Amniotic stem cell (primary cell): Measurements from ENCODE around the gene SPHKAP.
"Not testable (repeated sequence)": the region's sequence is repeated elsewhere in the genome, so short reads cannot be mapped to it uniquely, and the experiment has no call there.

ENCODE experiments used
- DNase-seq: peaks from one replicate; lab custom pipeline; 2025; lab: John Stamatoyannopoulos, UW

Gene SPHKAP

GRCh38 chr2:228103379-228103778 is 78.1 kb downstream of the SPHKAP start:
- no peak for DNase-seq

DNA sequence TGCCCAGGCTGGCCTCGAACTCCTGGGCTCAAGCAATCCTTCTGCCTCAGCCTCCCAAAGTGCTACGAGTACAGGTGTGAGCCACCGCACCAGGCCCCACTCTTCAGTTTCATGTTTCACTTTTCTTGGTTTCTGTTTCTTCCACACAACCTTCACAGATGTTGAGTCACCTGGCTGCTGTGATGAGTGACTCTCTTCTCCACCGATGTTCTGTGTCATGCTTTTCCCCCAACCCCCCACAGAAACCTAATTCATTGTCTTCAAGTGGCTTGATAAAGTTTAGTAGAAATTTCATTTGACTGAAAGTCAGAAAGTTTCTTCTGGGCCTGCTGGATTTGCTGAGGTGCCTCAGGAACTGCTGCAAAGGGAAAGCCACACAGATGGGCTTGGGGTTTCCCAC is 78.5 kb downstream of the SPHKAP start:
- DNase-seq = no peak

GRCh38 chr2:228094377-228094921 is 87.0 kb downstream of the SPHKAP start:
- DNase-seq = no peak

DNA sequence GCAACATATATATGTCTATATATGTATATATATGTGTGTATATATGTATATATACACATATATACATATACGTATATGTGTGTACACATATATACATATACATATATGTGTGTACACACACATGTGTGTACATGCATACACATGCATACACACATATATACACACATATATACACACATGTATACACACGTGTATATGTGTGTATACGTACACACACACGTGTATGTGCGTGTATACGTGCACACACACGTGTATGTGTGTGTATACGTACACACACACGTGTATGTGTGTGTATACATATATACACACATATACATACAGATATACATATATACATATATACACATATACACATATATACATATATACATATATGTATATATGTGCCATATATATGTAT is 89.4 kb downstream of the SPHKAP start:
- no peak for DNase-seq

- no peak for DNase-seq
Observed at GRCh38 chr2:228086561-228086960, 94.9 kb downstream of the SPHKAP start.

DNA sequence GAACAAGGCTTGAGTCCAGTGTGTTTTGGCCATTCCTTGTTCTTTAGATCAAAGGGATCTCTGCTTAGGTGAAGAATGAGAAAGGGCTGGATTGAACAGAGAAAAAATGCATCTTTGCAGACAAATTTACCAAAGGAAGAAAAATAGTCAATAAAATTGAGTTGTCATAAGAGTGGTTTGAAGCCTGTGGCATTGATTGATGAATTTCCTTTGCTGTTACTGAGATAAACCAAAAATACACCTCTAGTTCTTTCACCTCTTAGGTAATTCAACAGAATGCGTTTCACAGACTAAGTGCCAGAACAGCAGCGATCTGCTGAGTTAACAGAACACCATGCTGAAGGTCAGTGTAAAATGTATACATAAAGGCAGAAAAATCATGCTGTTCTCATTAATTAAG is 96.8 kb downstream of the SPHKAP start:
- DNase-seq = no peak

DNA sequence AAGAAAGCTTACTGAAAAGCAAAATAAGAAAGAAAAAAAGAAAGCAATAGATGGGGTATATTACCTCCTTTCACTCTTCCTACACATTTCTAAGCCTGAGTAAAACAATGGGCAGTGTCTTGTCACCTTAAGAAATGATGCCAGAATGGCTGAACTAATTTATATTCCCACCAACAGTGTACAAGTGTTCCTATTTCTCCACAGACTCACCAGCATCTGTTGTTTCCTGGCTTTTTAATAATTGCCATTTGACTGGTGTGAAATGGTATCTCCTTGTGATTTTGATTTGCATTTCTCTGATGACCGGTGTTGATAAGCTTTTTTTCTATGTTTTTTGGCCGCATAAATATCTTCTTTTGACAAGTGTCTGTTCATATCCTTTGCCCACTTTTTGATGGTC is 98.4 kb downstream of the SPHKAP start:
- DNase-seq = no peak

DNA sequence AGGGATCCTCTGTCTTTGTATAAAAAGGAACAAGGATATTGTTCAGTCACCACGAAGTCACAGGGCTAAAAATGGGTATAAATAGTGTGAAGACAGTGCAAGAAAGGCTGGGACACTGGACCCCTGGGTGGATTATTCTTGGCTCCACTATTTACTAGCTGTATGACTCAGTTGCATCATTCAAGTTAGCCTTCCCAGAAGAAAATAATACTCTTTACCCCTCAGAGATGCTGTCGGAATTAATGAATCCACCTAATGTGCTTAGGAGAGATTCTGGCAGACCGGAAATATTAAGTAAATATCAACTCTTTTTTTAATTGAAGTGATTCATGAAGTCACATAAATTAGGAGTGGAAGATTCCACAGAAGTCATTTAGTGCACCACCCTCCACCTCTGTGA is 98.9 kb downstream of the SPHKAP start:
- no peak for DNase-seq

DNA sequence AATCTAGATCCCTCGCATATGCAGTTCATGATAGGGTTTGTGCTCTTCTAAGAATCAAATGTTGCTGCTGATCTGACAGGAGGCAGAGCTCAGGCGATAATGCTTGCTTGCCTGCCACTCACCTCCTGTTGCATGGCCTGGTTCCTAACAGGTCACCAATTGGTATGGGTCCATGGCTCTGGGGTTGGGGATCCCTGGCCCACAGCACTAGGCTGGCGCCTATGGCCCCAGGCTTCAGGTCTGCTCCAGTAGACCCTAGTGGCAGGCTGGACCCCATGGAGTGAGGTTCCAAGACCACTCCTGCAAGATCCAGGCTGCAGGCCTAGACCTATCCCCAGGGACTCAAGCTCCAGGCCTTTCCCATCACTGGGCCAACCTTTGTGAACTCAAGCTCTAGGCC is 102.3 kb downstream of the SPHKAP start:
- no peak for DNase-seq

GRCh38 chr2:228076695-228077094 is 104.8 kb downstream of the SPHKAP start:
- not testable (repeated sequence) for DNase-seq

DNA sequence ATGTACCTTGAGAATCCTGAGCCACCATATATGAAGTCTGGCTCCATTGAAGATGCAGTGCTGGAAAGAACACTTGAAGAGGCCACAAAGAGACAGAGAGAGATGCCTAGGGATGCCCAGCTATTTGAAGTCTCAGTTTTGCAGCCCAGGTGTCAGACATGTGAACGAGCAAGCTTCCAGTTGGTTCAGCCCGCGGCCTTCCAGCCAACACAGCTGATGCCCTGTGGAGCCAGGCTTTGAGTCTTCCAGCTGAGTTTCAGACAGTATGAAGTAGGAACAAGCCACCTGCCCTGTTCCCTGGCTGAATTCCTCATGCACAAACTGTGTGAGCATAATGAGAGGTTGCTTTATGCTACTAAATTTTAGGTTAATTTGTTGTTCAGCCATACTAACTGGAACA is 108.8 kb downstream of the SPHKAP start:
- no peak for DNase-seq

DNA sequence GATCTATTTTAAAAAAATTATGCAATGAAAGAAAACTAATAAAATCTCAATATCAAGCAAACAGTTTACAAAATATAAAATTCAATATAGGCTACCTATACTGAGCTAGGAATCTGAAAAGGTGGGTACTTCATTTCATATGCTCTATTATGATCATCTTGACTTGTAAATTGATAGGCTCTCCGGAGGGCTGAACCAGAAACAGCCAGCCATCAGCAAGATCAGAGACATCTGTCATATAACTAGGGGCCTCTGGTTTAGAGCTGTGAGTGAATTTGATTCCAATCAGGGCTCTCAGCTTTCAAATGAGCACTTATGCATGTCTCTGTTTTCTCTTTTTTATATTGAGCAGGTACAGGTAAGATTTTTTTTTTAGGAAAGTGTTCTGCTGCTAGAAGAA is 114.2 kb downstream of the SPHKAP start:
- no peak for DNase-seq

GRCh38 chr2:228066126-228066798 is 115.2 kb downstream of the SPHKAP start:
- no peak for DNase-seq

DNA sequence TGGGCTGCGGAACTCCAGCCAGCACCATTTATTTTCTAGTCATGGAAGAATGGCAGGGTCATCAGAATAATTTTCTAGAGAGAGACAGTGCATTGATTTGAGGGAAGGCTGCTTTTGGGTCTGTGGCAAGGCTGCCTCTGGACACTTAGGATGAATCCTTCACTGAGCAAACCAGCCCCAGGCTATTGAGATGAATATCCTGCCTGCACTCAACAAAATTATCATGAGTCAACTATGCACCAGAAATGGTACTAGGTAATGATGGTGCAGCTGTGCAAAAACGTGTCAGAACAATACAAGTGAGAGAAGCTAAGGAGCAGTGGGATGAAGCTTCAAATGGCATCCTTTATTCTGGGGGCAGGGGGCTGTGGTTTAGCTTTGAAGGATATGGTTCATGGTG is 115.8 kb downstream of the SPHKAP start:
- no peak for DNase-seq

- no peak for DNase-seq
Observed at GRCh38 chr2:228064796-228065315, 116.6 kb downstream of the SPHKAP start.

- no peak for DNase-seq
Observed at GRCh38 chr2:228064024-228064423, 117.5 kb downstream of the SPHKAP start.

DNA sequence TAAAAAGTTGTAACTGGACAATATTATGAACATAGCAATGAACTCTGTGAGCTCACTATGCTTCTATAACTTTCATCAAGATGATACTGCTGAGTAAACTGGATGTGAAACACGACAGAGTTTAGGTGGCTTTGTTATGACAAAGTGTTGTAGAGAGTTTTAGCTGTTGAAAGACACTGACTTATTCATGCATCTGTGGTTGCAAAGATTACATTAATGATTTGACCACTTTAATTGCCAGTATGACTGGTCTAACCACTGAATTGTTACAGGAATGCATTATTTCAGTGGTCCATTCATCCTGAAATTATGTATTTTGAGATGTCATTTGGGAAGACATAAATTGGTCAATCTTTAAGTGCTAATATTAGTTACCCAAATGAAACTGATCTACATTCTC is 117.9 kb downstream of the SPHKAP start:
- no peak for DNase-seq

GRCh38 chr2:228059735-228060134 is 121.8 kb downstream of the SPHKAP start:
- DNase-seq = no peak

DNA sequence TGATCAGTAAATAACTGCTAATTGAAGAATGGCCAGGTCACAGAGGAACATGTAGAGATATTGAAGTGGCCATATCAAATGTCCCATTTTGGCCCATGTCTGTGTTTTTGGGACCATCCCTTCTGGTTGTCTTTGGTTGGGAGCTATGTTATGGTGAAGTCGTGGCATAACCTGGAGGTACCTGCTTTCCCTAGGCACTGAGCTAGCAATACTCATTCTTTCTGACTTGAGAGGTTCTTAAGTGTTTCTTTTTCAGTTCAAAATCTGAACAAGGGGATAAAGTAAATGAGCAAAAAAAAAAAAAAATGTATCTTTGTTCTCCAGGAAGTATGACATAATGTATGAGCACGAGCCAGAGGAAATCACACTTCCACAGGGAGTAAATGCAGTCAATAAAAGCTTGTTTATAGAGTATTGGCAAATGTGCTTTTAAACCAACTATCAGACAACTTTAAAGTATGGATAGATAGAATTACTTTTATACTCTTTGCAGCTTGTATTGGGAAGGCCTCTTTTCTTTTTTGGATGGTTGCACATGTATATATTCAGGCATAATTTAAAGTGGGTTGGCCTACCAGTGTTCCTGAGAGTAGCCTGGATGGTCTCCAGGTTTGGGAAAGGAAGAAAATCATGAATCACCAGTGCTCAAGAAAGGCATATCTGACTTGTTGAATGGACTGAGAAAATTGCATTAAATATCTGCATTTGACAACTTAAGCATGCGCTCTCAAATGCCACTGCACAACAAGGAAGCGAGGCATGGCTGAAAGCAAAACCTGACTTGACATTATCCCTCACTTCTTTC is 125.0 kb downstream of the SPHKAP start:
- no peak for DNase-seq

DNA sequence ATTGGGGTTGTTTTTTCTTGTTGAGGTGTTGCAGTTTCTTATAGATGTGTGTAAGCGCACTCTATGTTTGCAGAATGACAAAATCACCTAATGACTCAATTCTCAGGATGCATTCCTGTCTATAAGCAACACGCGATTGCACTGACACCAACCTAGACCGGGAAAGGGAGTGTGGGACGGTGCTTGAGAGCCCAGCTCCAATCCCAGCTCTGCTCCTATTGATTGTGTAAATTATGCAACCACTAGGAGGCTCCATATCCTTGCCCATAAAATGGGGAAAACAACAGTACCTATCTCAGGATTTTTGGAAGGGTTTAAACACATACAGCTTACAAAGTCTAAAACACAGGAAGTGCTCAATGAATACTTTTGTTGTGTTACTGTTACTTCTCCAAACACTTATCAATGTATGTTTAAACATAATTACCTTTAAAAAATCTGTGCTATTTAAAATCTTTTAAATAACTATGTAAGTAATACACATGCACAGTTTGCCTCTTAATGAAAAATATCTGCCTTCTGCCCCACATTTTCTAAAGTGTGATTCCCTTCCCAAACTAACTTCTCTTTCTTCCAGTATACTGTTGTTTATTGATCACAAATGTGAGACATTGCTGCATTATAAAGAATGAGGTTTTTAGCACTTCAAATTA is 132.5 kb downstream of the SPHKAP start:
- DNase-seq = peak; percentile 36

DNA sequence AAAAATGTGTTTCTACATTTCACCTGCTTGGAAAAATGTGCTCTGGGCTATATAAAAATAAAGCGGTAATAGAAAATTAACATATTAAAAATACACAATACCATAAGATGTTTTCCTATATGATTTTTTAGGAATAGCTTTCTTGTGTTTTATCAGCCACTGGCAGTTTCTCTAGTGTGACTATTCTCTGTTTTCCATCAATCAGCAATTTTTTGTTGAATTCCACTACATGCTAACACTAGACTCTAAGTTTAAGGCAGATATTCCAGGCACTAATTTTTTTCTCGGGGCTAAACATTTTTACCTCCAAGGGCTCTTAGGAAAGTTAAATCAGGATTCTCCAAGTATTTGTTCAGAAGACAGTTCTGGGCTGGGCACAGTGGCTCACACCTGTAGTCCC is 140.5 kb downstream of the SPHKAP start:
- no peak for DNase-seq

GRCh38 chr2:228039752-228040534 is 141.5 kb downstream of the SPHKAP start:
- no peak for DNase-seq
